ENCODE results near the gene NXPH4.

The NXPH4 gene

DNA sequence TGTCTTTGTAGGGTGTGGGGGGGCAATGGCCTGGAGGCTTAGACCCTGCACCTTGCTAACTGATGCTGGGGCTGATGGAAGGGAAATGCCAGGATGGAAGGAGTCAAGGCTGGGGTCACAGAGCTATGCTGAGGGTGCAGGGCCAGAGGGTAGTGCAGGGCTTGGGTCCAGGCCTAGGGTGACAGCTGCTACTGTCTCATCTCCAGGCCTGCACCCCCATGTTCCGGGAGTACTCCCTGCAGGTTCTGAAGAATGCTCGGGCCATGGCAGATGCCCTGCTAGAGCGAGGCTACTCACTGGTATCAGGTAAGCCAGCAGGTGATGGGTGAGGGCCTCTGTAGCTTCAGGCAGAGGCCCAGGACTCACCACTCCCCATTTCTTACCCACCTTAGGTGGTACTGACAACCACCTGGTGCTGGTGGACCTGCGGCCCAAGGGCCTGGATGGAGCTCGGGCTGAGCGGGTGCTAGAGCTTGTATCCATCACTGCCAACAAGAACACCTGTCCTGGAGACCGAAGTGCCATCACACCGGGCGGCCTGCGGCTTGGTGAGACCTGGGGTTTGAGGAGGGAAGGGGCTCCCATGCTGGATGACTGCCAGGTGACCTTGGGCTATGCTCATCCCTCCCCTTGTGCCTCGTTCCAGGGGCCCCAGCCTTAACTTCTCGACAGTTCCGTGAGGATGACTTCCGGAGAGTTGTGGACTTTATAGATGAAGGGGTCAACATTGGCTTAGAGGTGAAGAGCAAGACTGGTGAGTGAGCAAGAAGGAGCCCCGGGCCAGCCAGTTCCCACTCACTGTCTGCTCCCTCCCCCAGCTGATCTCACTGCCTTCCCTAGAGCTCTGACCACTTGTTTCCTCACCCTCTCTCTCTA is 17.0 kb downstream of the NXPH4 start:
- DNase-seq: no peak

DNA sequence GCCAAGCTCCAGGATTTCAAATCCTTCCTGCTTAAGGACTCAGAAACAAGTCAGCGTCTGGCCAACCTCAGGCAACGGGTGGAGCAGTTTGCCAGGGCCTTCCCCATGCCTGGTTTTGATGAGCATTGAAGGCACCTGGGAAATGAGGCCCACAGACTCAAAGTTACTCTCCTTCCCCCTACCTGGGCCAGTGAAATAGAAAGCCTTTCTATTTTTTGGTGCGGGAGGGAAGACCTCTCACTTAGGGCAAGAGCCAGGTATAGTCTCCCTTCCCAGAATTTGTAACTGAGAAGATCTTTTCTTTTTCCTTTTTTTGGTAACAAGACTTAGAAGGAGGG is 17.6 kb downstream of the NXPH4 start:
- DNase-seq: no peak

DNA sequence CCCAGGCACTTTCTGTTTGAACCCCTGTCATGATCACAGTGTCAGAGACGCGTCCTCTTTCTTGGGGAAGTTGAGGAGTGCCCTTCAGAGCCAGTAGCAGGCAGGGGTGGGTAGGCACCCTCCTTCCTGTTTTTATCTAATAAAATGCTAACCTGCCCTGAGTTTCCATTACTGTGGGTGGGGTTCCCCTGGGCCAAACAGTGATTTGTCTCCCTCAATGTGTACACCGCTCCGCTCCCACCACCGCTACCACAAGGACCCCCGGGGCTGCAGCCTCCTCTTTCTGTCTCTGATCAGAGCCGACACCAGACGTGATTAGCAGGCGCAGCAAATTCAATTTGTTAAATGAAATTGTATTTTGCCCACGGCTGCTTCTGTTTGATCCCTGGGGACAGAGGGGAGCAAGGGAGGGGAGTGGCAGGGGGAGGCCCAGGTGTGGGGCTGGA is 18.0 kb downstream of the NXPH4 start:
- DNase-seq: no peak

GRCh38 chr12:57235017-57235727 is 18.6 kb downstream of the NXPH4 start:
- peak; percentile 56 for DNase-seq

GRCh38 chr12:57235728-57236131 is 19.1 kb downstream of the NXPH4 start:
- no peak for DNase-seq

- peak; percentile 75 for DNase-seq
Measured at GRCh38 chr12:57236201-57236924, 19.8 kb downstream of the NXPH4 start.

DNA sequence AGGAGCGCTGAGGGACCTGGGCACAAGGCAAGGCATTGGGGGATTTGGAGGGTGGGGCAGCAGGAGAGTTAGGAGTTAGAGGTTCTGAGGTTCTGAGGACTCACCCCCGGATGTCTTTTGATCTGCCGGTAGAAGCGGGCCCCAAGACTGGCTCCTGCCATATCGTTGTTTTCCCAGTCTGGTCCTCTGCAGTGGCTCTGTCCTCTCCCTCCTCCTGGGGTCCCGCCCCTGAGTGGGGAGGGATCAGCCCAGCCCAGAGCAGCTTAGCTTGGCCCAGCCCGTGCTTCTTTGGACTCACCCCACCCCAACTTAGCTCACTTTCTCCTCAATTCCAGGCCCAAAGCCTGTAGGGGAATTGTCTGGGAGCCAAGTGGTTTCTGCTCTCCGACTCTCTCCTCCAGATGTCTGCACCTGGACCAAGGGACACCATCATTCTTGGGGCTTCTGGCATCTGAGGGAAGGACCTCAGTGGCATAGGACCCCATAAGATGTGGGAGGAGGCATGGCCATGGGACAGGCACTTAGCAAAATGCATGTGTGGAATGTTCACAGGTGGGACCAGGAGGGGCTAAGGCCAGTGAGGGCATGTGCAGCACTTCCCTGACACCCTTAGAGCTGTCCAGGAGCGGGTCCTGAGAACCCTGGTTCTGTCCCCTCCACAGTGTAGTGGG is 20.5 kb downstream of the NXPH4 start:
- DNase-seq: peak; percentile 65

DNA sequence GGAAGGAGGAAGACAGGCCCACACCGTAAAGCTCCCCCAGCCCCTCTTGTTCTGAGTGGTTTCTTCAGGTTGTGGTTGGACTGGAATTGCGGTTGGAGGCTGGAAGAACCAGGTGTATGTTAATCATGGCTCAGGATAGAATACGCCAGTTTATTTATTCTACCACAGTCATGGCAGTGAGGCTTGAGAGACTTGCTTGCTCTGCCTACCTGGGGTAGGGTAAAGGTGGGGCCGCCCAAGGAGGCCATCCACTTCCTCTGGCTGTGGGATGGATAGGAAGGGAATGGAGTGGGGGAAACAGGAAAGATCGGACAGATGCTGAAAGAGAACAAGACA is 21.0 kb downstream of the NXPH4 start:
- no peak for DNase-seq

- peak; percentile 74 for DNase-seq
Measured at GRCh38 chr12:57237932-57238853, 21.6 kb downstream of the NXPH4 start.

- DNase-seq: peak; percentile 98
Measured at GRCh38 chr12:57238854-57239554, 22.4 kb downstream of the NXPH4 start.

DNA sequence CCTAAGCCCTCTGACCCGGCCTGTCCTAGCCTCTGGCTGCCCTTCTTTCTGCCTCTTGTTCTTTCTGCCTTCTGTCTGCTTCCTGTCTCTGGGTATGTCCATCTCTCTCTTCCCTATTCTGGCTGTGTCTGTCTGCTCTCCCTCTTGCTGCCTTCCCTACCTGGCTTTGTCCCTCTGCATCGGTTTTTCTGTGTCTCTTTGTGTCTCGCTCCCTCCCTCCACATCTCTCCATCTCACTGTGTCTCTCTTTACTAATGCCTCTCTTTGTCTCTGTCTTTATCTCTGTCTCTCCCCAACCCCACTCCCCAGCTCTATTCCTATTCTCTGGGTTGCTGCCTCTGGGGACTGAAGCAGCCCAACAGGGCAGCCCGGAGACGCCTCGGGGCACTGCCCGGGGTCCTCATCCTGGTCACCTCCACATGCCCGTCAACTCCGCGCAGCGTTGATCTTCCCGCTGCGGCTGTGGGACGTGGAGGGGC is 23.0 kb downstream of the NXPH4 start:
- DNase-seq: no peak

DNA sequence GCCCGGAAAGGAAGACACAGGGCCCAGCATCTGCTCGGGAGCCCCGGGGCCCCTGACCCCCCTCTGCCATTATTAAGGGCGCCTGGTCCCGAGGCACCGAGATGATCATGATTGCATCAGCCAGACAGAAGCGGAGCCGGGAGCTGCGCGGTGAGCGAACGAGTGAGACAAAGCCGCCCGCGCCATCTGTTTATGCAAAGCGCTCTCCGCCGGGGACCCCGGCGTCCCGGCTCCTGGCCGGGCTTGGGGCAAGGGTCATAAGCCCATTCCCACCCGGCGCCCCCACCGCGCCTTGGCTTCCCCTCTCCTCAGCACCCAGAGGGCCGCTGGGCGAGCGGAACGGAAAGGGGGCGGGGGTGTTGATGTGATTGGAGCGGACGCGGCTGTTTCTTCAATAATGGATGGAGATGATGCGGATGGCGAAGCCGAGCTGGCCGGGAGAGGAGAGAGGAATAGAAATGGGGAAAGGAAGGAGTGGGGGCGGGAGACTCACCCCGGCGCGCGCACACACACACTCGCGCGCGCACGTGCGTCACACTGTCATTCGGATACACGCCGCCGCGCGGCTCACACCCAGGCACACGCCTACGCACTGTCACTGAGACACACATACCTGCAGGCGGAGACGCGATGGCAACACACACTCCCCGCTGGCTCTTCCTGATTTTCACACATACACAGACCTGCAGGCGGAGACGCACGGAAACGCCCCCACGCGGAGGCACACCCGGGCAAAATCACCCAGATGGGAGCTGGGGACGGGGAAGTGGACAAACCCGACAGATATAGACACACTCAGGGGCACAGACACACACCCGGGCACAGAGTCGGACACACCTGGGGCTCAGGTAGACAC is 23.7 kb downstream of the NXPH4 start:
- peak; percentile 81 for DNase-seq

- DNase-seq: peak; percentile 68
Measured at GRCh38 chr12:57240926-57241401, 24.4 kb downstream of the NXPH4 start.

DNA sequence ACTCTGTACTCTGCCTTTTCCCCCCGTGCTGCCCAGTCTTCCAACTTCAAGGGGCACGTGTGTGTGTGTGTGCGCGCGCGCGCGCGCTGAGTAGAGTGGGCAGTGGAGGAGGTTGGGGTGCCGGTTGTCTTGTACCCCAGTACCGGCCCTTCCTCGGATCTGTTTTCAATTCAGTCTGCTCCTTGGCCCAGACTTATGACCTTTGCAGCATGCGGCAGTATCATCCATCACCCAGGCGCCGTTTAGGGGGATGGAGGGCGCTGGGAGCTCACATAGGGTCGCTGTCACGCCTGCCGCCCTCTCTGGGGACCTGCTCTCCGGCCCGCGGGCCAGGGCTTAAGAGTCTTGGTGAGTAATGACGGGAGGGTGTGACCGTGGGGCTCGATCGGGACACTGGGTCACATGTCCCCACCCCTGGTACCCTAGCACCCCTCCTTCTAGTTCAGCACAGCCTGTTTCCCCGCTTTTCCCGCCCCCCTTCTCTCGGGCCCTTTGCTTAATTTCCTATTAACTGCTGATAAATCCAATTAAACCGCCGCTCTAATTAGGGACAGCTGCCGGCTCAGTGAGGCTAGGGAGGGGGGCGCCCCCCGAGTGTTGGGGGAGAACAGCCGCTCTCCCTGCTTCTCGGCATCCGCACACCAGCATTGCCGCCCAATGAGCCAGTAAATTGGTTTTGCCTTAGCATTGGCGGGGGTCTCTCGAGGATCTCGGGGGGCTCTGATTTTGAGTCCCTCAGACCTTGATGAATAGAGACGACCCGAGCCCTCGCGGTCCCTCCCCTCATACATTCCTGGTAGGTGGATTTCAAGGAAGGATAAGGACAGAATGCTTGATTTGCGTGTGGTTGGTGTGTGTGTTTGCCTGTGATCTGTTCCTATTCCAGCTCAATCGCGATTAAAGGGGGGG is 25.1 kb downstream of the NXPH4 start:
- DNase-seq: peak; percentile 68

DNA sequence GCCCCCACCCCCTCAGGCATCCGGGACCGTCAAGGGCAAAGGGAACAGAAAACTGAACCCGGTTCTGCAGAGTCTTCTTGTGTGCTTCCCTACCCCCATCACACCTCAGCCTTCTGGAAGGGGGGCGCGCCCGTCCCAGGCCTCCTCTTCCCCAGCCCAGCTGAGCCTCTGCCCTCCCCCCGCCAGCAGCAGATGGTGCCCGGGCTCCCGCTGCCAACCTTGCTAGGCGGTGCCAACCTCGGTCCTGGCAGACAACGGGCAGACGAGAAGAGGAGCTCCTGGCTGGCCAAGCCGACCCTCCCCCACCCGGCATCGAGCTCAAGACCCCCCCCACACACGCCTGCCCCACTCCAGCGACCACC is 25.7 kb downstream of the NXPH4 start:
- DNase-seq: no peak

- DNase-seq: peak; percentile 90
Measured at GRCh38 chr12:57242691-57243454, 26.3 kb downstream of the NXPH4 start.

GRCh38 chr12:57243521-57244311 is 27.1 kb downstream of the NXPH4 start:
- peak; percentile 94 for DNase-seq

Measured in activated CD8-positive, alpha-beta memory T cell treated with anti-CD3 and anti-CD28 coated beads, Interleukin-2, amount 50 U/mL, for 48 hours (primary cell).